LNCAP (cell line): ENCODE measurements around the gene CFAP119.

Experiments
- CTCF ChIP-seq: fragments of 450-650 bp; IDR thresholded peaks from 2 replicates; pipeline ENCODE4 v1.5.1; 2017; ENCODE audit warnings: mild to moderate bottlenecking

CFAP119 gene

GRCh38 chr16:30744183-30744582 lies 17.7 kb downstream of the CFAP119 start:
- no peak for TF ChIP-seq CTCF

- TF ChIP-seq CTCF: no peak
Measured at GRCh38 chr16:30743716-30744115, 18.1 kb downstream of the CFAP119 start.

GRCh38 chr16:30741461-30741914 lies 20.4 kb downstream of the CFAP119 start:
- no peak for TF ChIP-seq CTCF

GRCh38 chr16:30740364-30741251 lies 21.3 kb downstream of the CFAP119 start:
- TF ChIP-seq CTCF: no peak

- TF ChIP-seq CTCF: no peak
Measured at GRCh38 chr16:30738984-30739951, 22.6 kb downstream of the CFAP119 start.

- TF ChIP-seq CTCF: no peak
Measured at GRCh38 chr16:30737794-30738648, 23.8 kb downstream of the CFAP119 start.
